WTC11 (cell line): Measurements from ENCODE around the gene PRR14. TPM values are rescaled to one million over a fixed set of nuclear protein-coding genes. Genes with fewer than 3 reads are reported as not detected.
A peak's percentile ranks its signal among the peaks of the same experiment; 100 is the strongest.

ENCODE experiments used
- ATAC-seq: fragments of 200-7000 bp; cut with Tn5 transposase; 2 replicates; pipeline ENCODE4 v1.10.0; 2021; ENCODE audit warnings: mild to moderate bottlenecking, moderate library complexity
- Bru-seq: library from RNA; stranded (reverse); fragments of 400-500 nt; gene quantifications from one replicate; lab custom pipeline; 2021; lab: Mats Ljungman, UMichigan
- CTCF ChIA-PET: fragments of 300-600 bp; sonication (Branson Sonifier 250); formaldehyde crosslinking; loops from one replicate; lab custom pipeline; 2021; ENCODE audit warnings: antibody characterized with exemption; lab: Charles Lee
- POLR2A ChIA-PET: fragments of 350-600 bp; sonication (Branson Sonifier 250); formaldehyde crosslinking; loops from one replicate; lab custom pipeline; 2021; ENCODE audit warnings: antibody characterized with exemption; lab: Charles Lee
- DNase-seq: peaks from one replicate; pipeline ENCODE4 v3.0.0; 2021; ENCODE audit warnings: low spot score
- H3K27ac Mint-ChIP-seq: 2 replicates; pipeline ENCODE4 v1.8.0; 2021; ENCODE audit warnings: mixed read lengths
- H3K27me3 Mint-ChIP-seq: 2 replicates; pipeline ENCODE4 v1.8.0; 2021; ENCODE audit warnings: low read depth, mild to moderate bottlenecking, moderate library complexity, mixed read lengths
- H3K36me3 Mint-ChIP-seq: 2 replicates; pipeline ENCODE4 v1.8.0; 2021; ENCODE audit warnings: mixed read lengths
- H3K4me1 Mint-ChIP-seq: 2 replicates; pipeline ENCODE4 v1.8.0; 2022; ENCODE audit warnings: mixed read lengths
- H3K4me3 Mint-ChIP-seq: 2 replicates; pipeline ENCODE4 v1.8.0; 2021; ENCODE audit warnings: mild to moderate bottlenecking, moderate library complexity, mixed read lengths
- H3K9me3 Mint-ChIP-seq: 2 replicates; pipeline ENCODE4 v1.8.0; 2021; ENCODE audit warnings: mixed read lengths
- ATF1 ChIP-seq: sonication (generic); formaldehyde crosslinking; IDR thresholded peaks from 2 replicates; pipeline ENCODE4 v1.8.1; 2023; ENCODE audit warnings: mild to moderate bottlenecking, moderate library complexity, missing genetic modification reagents
- ATF3 ChIP-seq: sonication (generic); formaldehyde crosslinking; conservative IDR thresholded peaks from 2 replicates; pipeline ENCODE4 v1.8.1; 2022; ENCODE audit warnings: mild to moderate bottlenecking, missing genetic modification reagents
- ATF6 ChIP-seq: sonication (generic); formaldehyde crosslinking; IDR thresholded peaks from 2 replicates; pipeline ENCODE4 v1.8.1; 2023; ENCODE audit warnings: mild to moderate bottlenecking, missing genetic modification reagents
- CREB1 ChIP-seq: sonication (generic); formaldehyde crosslinking; IDR thresholded peaks from 2 replicates; pipeline ENCODE4 v1.8.0; 2023; ENCODE audit warnings: mild to moderate bottlenecking, missing genetic modification reagents
- CREM ChIP-seq: sonication (generic); formaldehyde crosslinking; IDR thresholded peaks from 2 replicates; pipeline ENCODE4 v1.8.1; 2022; ENCODE audit warnings: mild to moderate bottlenecking, missing genetic modification reagents, moderate library complexity
- FOXJ3 ChIP-seq: sonication (generic); formaldehyde crosslinking; IDR thresholded peaks from 2 replicates; pipeline ENCODE4 v1.9.0; 2021; ENCODE audit warnings: missing genetic modification reagents, mild to moderate bottlenecking, borderline replicate concordance
- FOXK1 ChIP-seq: sonication (generic); formaldehyde crosslinking; IDR thresholded peaks from 2 replicates; pipeline ENCODE4 v1.8.0; 2022; ENCODE audit warnings: mild to moderate bottlenecking, moderate library complexity, missing genetic modification reagents
- FOXP4 ChIP-seq: sonication (generic); formaldehyde crosslinking; IDR thresholded peaks from 2 replicates; pipeline ENCODE4 v1.8.0; 2022; ENCODE audit warnings: mild to moderate bottlenecking, missing genetic modification reagents
- JUN ChIP-seq: sonication (generic); formaldehyde crosslinking; IDR thresholded peaks from 2 replicates; pipeline ENCODE4 v1.8.0; 2023; ENCODE audit warnings: mild to moderate bottlenecking, missing genetic modification reagents
- MXD4 ChIP-seq: fragments of 250-450 bp; sonication (Bioruptor Pico); IDR thresholded peaks from 2 replicates; pipeline ENCODE4 v1.8.0; 2021; ENCODE audit warnings: mild to moderate bottlenecking, moderate library complexity, borderline replicate concordance
- MYBL2 ChIP-seq: sonication (generic); formaldehyde crosslinking; IDR thresholded peaks from 2 replicates; pipeline ENCODE4 v1.8.1; 2023; ENCODE audit warnings: mild to moderate bottlenecking, moderate library complexity, missing genetic modification reagents
- NFYB ChIP-seq: sonication (generic); formaldehyde crosslinking; conservative IDR thresholded peaks from 2 replicates; pipeline ENCODE4 v1.8.0; 2022; ENCODE audit warnings: low read depth, missing genetic modification reagents
- NR1H2 ChIP-seq: sonication (generic); formaldehyde crosslinking; IDR thresholded peaks from 2 replicates; pipeline ENCODE4 v1.9.0; 2021; ENCODE audit warnings: mild to moderate bottlenecking, moderate library complexity, missing genetic modification reagents
- OVOL2 ChIP-seq: fragments of 250-450 bp; sonication (Bioruptor Pico); IDR thresholded peaks from 2 replicates; pipeline ENCODE4 v1.9.0; 2021; ENCODE audit warnings: mild to moderate bottlenecking, borderline replicate concordance
- PRDM15 ChIP-seq: sonication (generic); formaldehyde crosslinking; IDR thresholded peaks from 2 replicates; pipeline ENCODE4 v1.8.0; 2022; ENCODE audit warnings: missing genetic modification reagents
- RORB ChIP-seq: fragments of 250-450 bp; sonication (Bioruptor Pico); IDR thresholded peaks from 2 replicates; pipeline ENCODE4 v1.9.0; 2021; ENCODE audit warnings: mild to moderate bottlenecking
- SMAD4 ChIP-seq: sonication (generic); formaldehyde crosslinking; IDR thresholded peaks from 2 replicates; pipeline ENCODE4 v1.8.0; 2022; ENCODE audit warnings: mild to moderate bottlenecking, missing genetic modification reagents
- TEAD1 ChIP-seq: sonication (generic); formaldehyde crosslinking; IDR thresholded peaks from 2 replicates; pipeline ENCODE4 v1.8.0; 2022; ENCODE audit warnings: mild to moderate bottlenecking, missing genetic modification reagents
- TEAD4 ChIP-seq: sonication (generic); formaldehyde crosslinking; IDR thresholded peaks from 2 replicates; pipeline ENCODE4 v1.8.0; 2022; ENCODE audit warnings: mild to moderate bottlenecking, missing genetic modification reagents
- TP53 ChIP-seq: sonication (generic); formaldehyde crosslinking; IDR thresholded peaks from 2 replicates; pipeline ENCODE4 v1.8.1; 2023; ENCODE audit warnings: mild to moderate bottlenecking, missing genetic modification reagents
- ZNF121 ChIP-seq: sonication (generic); formaldehyde crosslinking; IDR thresholded peaks from 2 replicates; pipeline ENCODE4 v1.8.0; 2023; ENCODE audit warnings: missing genetic modification reagents
- ZNF219 ChIP-seq: sonication (generic); formaldehyde crosslinking; IDR thresholded peaks from 2 replicates; pipeline ENCODE4 v1.8.0; 2023; ENCODE audit warnings: missing genetic modification reagents, mild to moderate bottlenecking, borderline replicate concordance
- ZNF396 ChIP-seq: fragments of 250-450 bp; sonication (Bioruptor Pico); IDR thresholded peaks from 2 replicates; pipeline ENCODE4 v1.8.0; 2021; ENCODE audit warnings: mild to moderate bottlenecking, moderate library complexity, borderline replicate concordance
- ZNF671 ChIP-seq: fragments of 250-450 bp; sonication (Bioruptor Pico); IDR thresholded peaks from 2 replicates; pipeline ENCODE4 v1.8.0; 2021; ENCODE audit warnings: mild to moderate bottlenecking
- long read RNA-seq, 3 experiments: library from RNA in 1 of 3; library from capped mRNA in 1 of 3; library from polyadenylated mRNA in 1 of 3; unstranded in 2 of 3; stranded (forward) in 1 of 3; transcript quantifications; one replicate each; pipeline ENCODE4 v2.0.0, GENCODE V29; 2021
- total RNA-seq: library from RNA; stranded (reverse); gene quantifications from 3 replicates; pipeline ENCODE4 v1.2.3, GENCODE V29; 2021
- TF ChIP-seq, protein P1 (sequence below): sonication (generic); formaldehyde crosslinking; IDR thresholded peaks from 2 replicates; pipeline ENCODE4 v1.8.1; 2022; ENCODE audit warnings: missing genetic modification reagents, borderline replicate concordance
- TF ChIP-seq, protein P2 (sequence below): sonication (generic); formaldehyde crosslinking; IDR thresholded peaks from 2 replicates; pipeline ENCODE4 v1.8.0; 2023; ENCODE audit warnings: missing genetic modification reagents

The PRR14 gene
- total RNA-seq (21.9 to 24.3 TPM (median 22.0 TPM) in 3 replicates), Bru-seq, nascent RNA (percentile 50 among the genes with signal in this experiment)
- long read RNA-seq, experiment 1, transcript PRR14-202 (12 exons, 2,198 nt), result major isoform, 13 of 35 reads
- long read RNA-seq, experiment 1, transcript PRR14-203 (11 exons, 2,316 nt), result minor isoform, 5 of 35 reads
- long read RNA-seq, experiment 1, partial matches to known transcripts, result 6 of 35 reads
- long read RNA-seq, experiment 1, other reads (novel, unspliced or antisense), result 8 of 35 reads
- long read RNA-seq, experiment 2, transcript PRR14-202 (12 exons, 2,198 nt), result major isoform, 8 of 17 reads
- long read RNA-seq, experiment 2, partial matches to known transcripts, result 6 of 17 reads
- long read RNA-seq, experiment 2, other reads (novel, unspliced or antisense), result 2 of 17 reads
- long read RNA-seq, experiment 3, partial matches to known transcripts, result 0 of 2 reads
- long read RNA-seq, experiment 3, other reads (novel, unspliced or antisense), result 1 of 2 reads

DNA sequence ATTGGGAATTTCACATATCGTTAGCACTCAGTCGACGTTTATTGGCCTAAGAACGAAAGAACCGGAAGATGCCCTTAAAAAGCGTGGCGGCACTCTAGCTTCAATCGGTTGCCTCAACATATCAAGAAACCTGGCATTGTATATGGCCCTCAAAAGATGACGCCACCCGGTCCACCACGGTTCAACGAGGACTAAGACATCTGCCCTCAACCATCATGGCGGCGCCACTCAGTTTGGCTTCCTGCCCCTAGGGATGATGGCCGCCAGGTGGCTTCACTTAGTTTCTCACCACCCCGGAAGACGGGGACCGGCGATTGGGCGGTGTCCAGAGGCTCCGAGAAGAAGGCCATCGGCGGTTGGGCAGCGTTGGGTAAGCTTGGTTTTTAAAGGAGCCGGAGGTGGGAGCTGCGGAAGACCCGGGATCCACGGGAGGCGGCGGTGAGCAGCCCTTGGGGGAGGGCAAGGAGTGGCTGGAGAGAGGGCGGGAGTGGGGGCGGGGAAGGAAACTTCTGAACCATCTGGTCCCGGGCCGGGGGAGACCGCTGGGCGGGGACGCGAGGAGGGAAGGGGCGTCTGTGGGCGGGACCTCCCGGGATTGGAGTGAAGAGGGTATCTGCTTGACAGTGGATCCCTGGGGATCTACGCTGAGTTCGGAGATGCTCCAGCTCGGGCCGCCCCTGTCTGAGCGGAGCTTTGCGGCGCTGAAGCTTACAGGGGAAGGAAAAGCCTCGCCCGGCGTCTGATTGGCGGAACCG is at the start of gene PRR14:
PRR14 (plus strand) TSS at position 592 of the 755 bp plus-strand sequence. CDS start 686 bp downstream, outside the sequence.
- H3K4me3 Mint-ChIP-seq, result peak within 1 kb of the TSS; percentile 97
- H3K27ac Mint-ChIP-seq, result peak within 1 kb of the TSS; percentile 98
- peaks cover 43% of the 10 kb centered on the region for H3K27me3 Mint-ChIP-seq
- peaks cover 15% of the 10 kb centered on the region for H3K4me1 Mint-ChIP-seq
- DNase-seq (peak; percentile 98), ATAC-seq (peak; percentile 89)
- ChIA-PET POLR2A (interaction anchor here (0.7 to 2.3 kb wide), 7 partner anchors 8 to 619 kb away, joined by 3 to 7 read pairs (median 4); partner anchors contain the start of genes ZNF688 and ZNF764), CTCF (interaction anchor here (0.6 to 2.2 kb wide), 21 partner anchors 8 to 233 kb away, joined by 3 to 18 read pairs (median 5); partner anchors contain the start of gene DCTPP1)
- H3K9me3 Mint-ChIP-seq, result no peaks in the 10 kb centered on the region
- peaks cover 2% of the 10 kb centered on the region; the same call in 1 of the 2 replicates for H3K36me3 Mint-ChIP-seq
- no peak for TF ChIP-seq JUN (CRISPR knock-in tag)
- peak; percentile 71; the same call in 1 of the 2 replicates for TF ChIP-seq CREM (CRISPR knock-in tag)
- no peak for TF ChIP-seq FOXP4 (CRISPR knock-in tag)
- TF ChIP-seq OVOL2 (CRISPR knock-in tag), result no peak
- peak; percentile 57 for TF ChIP-seq PRDM15 (CRISPR knock-in tag)
- TF ChIP-seq ZNF396 (CRISPR knock-in tag), result no peak; the same call in 1 of the 2 replicates
- TF ChIP-seq FOXJ3, result no peak
- TF ChIP-seq ZNF671, result no peak
- no peak for TF ChIP-seq NR1H2 (CRISPR knock-in tag)
- no peak for TF ChIP-seq ZNF121 (CRISPR knock-in tag)
- TF ChIP-seq CREB1 (CRISPR knock-in tag), result no peak
- TF ChIP-seq, protein P1, sequence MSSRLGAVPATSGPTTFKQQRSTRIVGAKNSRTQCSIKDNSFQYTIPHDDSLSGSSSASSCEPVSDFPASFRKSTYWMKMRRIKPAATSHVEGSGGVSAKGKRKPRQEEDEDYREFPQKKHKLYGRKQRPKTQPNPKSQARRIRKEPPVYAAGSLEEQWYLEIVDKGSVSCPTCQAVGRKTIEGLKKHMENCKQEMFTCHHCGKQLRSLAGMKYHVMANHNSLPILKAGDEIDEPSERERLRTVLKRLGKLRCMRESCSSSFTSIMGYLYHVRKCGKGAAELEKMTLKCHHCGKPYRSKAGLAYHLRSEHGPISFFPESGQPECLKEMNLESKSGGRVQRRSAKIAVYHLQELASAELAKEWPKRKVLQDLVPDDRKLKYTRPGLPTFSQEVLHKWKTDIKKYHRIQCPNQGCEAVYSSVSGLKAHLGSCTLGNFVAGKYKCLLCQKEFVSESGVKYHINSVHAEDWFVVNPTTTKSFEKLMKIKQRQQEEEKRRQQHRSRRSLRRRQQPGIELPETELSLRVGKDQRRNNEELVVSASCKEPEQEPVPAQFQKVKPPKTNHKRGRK (CRISPR knock-in tag), result no peak
- no peak for TF ChIP-seq MYBL2 (CRISPR knock-in tag)
- no peak for TF ChIP-seq TEAD4 (CRISPR knock-in tag)
- TF ChIP-seq TEAD1 (CRISPR knock-in tag), result no peak
- TF ChIP-seq ATF1 (CRISPR knock-in tag), result no peak
- no peak for TF ChIP-seq ATF6 (CRISPR knock-in tag)
- TF ChIP-seq, protein P2, sequence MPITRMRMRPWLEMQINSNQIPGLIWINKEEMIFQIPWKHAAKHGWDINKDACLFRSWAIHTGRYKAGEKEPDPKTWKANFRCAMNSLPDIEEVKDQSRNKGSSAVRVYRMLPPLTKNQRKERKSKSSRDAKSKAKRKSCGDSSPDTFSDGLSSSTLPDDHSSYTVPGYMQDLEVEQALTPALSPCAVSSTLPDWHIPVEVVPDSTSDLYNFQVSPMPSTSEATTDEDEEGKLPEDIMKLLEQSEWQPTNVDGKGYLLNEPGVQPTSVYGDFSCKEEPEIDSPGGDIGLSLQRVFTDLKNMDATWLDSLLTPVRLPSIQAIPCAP (CRISPR knock-in tag), result no peak
- no peak for TF ChIP-seq ATF3
- TF ChIP-seq MXD4 (CRISPR knock-in tag), result no peak
- TF ChIP-seq TP53 (CRISPR knock-in tag), result no peak
- TF ChIP-seq FOXK1 (CRISPR knock-in tag), result no peak
- TF ChIP-seq NFYB, result peak; percentile 98
- TF ChIP-seq RORB (CRISPR knock-in tag), result no peak
- 0 out of 2 replicates have a peak, but pooled peaks have one; percentile 46 for TF ChIP-seq SMAD4 (CRISPR knock-in tag)
- TF ChIP-seq ZNF219 (CRISPR knock-in tag), result no peak
